HepG2 (cell line): ENCODE results near the gene TLR9. TPM values are rescaled to one million over a fixed set of nuclear protein-coding genes. Genes with fewer than 3 reads are reported as not detected.
A peak's percentile ranks its signal among the peaks of the same experiment; 100 is the strongest.

Source experiments
- CBX5 ChIP-seq: sonication (generic); formaldehyde crosslinking; IDR thresholded peaks from 2 replicates; pipeline ENCODE4 v1.4.0; 2020; ENCODE audit warnings: missing genetic modification reagents, borderline replicate concordance
- KAT2B ChIP-seq: fragments of 150-350 bp; IDR thresholded peaks from 2 replicates; pipeline ENCODE4 v1.6.1; 2014; ENCODE audit warnings: low read depth, low read length, borderline replicate concordance
- KDM4B ChIP-seq: sonication (generic); formaldehyde crosslinking; IDR thresholded peaks from 2 replicates; pipeline ENCODE4 v1.4.0; 2020; ENCODE audit warnings: missing genetic modification reagents
- KDM6A ChIP-seq: IDR thresholded peaks from 2 replicates; pipeline ENCODE4 v1.6.1; 2016; ENCODE audit warnings: low read depth
- MAZ ChIP-seq, 2 experiments: sonication (generic) in 1 of 2; formaldehyde crosslinking in 1 of 2; IDR thresholded peaks; 2 replicates each; pipeline versions ENCODE4 v1.5.0 to v1.6.1; 2012 to 2020; ENCODE audit warnings: low read depth in 2 of 2, mild to moderate bottlenecking in 2 of 2, borderline replicate concordance in 1 of 2, improper control_type of control experiment in 1 of 2, low read length in 1 of 2, missing genetic modification reagents in 1 of 2, moderate library complexity in 1 of 2
- NCOA5 ChIP-seq: sonication (generic); formaldehyde crosslinking; IDR thresholded peaks from 2 replicates; pipeline ENCODE4 v1.4.0; 2020; ENCODE audit warnings: missing genetic modification reagents
- PCBP2 ChIP-seq: fragments of 200-400 bp; formaldehyde crosslinking; optimal IDR thresholded peaks from 2 replicates; pipeline ENCODE3; 2018; ENCODE audit warnings: low read length, low read depth; ENCODE audit not compliant: poor library complexity, severe bottlenecking
- POLR2G ChIP-seq: fragments of 200-400 bp; formaldehyde crosslinking; IDR thresholded peaks from 2 replicates; pipeline ENCODE4 v1.6.1; 2018; ENCODE audit warnings: mild to moderate bottlenecking, low read depth, low read length, moderate library complexity
- RFX3 ChIP-seq: IDR thresholded peaks from 2 replicates; pipeline ENCODE4 v1.6.1; 2016; ENCODE audit warnings: missing biosample characterization, missing genetic modification reagents
- SMAD3 ChIP-seq: sonication (generic); formaldehyde crosslinking; IDR thresholded peaks from 2 replicates; pipeline ENCODE4 v1.4.0; 2020; ENCODE audit warnings: missing genetic modification reagents
- ZC3H13 ChIP-seq: sonication (generic); formaldehyde crosslinking; IDR thresholded peaks from 2 replicates; pipeline ENCODE4 v1.8.1; 2023; ENCODE audit warnings: mild to moderate bottlenecking, missing genetic modification reagents, moderate library complexity
- ZFX ChIP-seq: sonication (generic); formaldehyde crosslinking; IDR thresholded peaks from 2 replicates; pipeline ENCODE4 v1.4.0; 2020; ENCODE audit warnings: mild to moderate bottlenecking, low read depth, missing genetic modification reagents, moderate library complexity
- ZNF367 ChIP-seq: sonication (generic); formaldehyde crosslinking; IDR thresholded peaks from 2 replicates; pipeline ENCODE4 v1.4.0; 2020; ENCODE audit warnings: missing genetic modification reagents, borderline replicate concordance
- ZNF501 ChIP-seq: sonication (generic); formaldehyde crosslinking; IDR thresholded peaks from 2 replicates; pipeline ENCODE4 v1.5.1; 2020; ENCODE audit warnings: mild to moderate bottlenecking, moderate library complexity, missing genetic modification reagents
- ZNF724P ChIP-seq: sonication (generic); formaldehyde crosslinking; IDR thresholded peaks from 2 replicates; pipeline ENCODE4 v1.8.0; 2022; ENCODE audit warnings: missing genetic modification reagents, borderline replicate concordance
- ZNF891 ChIP-seq: sonication (generic); formaldehyde crosslinking; IDR thresholded peaks from 2 replicates; pipeline ENCODE4 v1.5.0; 2020; ENCODE audit warnings: mild to moderate bottlenecking, missing genetic modification reagents
- polyA plus RNA-seq, 8 experiments: library from polyadenylated mRNA; depleted of rRNA in 3 of 8; stranded (reverse) in 7 of 8; unstranded in 1 of 8; fragments of >200 nt; fragmentation: Illumina TruSeq in 4 of 8; extraction: Trizol in 4 of 8; gene quantifications; 2 replicates each; pipeline versions ENCODE4 v1.2.1 to v1.2.3, GENCODE V29; 2011 to 2016; ENCODE audit warnings: low read depth in 4 of 8, missing spikeins in 1 of 8, mixed read lengths in 1 of 8; ENCODE audit not compliant: insufficient read depth in 1 of 8
- total RNA-seq, 5 experiments: library from RNA; depleted of rRNA; stranded (reverse); fragments of >200 nt; fragmentation: Illumina TruSeq; extraction: Trizol; gene quantifications; 2 replicates each; pipeline ENCODE4 v1.2.3, GENCODE V29; 2016; ENCODE audit warnings: low read depth in 1 of 5
- TF ChIP-seq, protein P1 (sequence below): IDR thresholded peaks from 2 replicates; pipeline ENCODE4 v1.6.1; 2016; ENCODE audit warnings: missing compliant biosample characterization, missing genetic modification reagents, borderline replicate concordance
- TF ChIP-seq, protein P2 (sequence below): sonication (generic); formaldehyde crosslinking; IDR thresholded peaks from 2 replicates; pipeline ENCODE4 v1.8.0; 2022; ENCODE audit warnings: mild to moderate bottlenecking, missing genetic modification reagents, moderate library complexity
- TF ChIP-seq, protein P3 (sequence below): IDR thresholded peaks from 2 replicates; pipeline ENCODE4 v1.6.1; 2016; ENCODE audit warnings: mild to moderate bottlenecking, missing biosample characterization, missing genetic modification reagents
- TF ChIP-seq, protein P4 (sequence below): sonication (generic); formaldehyde crosslinking; IDR thresholded peaks from 2 replicates; pipeline ENCODE4 v1.5.0; 2020; ENCODE audit warnings: missing genetic modification reagents
- TF ChIP-seq, protein P5 (sequence below): sonication (generic); formaldehyde crosslinking; IDR thresholded peaks from 2 replicates; pipeline ENCODE4 v1.5.1; 2020; ENCODE audit warnings: mild to moderate bottlenecking, moderate library complexity, missing genetic modification reagents
- TF ChIP-seq, protein P6 (sequence below): sonication (generic); formaldehyde crosslinking; IDR thresholded peaks from 2 replicates; pipeline ENCODE4 v1.8.1; 2023; ENCODE audit warnings: mild to moderate bottlenecking, moderate library complexity, missing genetic modification reagents

The TLR9 gene
- total and polyA plus RNA-seq, 2 of the 13 experiments (the other 11 are each of a cell fraction or from before 2014, with no cell fraction given), result not detected

DNA sequence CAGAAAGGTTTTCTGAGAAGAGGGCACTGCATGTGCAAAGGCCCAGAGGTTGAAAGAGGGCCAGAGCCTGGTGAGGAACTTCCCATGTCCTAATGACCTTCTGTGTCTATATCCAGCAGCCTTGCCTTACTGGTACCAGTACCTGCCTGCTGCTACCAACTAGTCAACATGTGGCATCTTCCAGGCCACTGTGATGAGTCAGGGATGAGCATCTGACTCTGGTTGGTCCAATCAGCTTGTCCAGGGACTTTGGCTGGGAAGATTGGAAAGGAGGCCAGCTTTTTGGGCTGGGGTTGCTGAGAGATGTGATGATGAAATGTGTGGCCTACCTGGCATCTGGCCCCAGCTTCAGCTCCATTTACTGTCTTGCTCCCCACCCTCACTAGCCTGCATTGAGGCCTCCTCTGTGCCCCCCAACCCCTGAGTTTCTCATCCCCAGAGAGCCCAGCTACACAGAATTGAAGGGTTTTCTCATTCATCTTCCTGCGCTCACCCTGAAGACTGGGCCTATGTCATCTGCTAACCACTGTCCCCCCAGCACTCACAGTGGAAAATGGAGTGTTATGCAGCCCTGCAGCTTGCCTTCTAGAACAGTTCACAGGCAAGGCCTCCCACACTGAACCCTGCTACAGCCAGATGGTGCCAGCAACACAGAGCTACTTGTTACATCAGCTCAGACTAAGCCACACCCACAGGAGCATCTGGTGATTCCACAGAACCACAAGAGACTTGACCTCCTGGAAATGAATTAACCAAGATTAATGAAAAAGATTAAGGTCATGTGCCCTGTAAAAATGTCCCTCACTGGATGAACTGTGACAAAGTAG lies 14.8 kb upstream of the TLR9 start (continued):
- TF ChIP-seq, protein P1, sequence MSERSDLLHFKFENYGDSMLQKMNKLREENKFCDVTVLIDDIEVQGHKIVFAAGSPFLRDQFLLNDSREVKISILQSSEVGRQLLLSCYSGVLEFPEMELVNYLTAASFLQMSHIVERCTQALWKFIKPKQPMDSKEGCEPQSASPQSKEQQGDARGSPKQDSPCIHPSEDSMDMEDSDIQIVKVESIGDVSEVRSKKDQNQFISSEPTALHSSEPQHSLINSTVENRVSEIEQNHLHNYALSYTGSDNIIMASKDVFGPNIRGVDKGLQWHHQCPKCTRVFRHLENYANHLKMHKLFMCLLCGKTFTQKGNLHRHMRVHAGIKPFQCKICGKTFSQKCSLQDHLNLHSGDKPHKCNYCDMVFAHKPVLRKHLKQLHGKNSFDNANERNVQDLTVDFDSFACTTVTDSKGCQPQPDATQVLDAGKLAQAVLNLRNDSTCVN (CRISPR knock-in tag), result no peak
- TF ChIP-seq ZNF891 (peak; percentile 44; the same call in 1 of the 2 replicates), CBX5 (CRISPR knock-in tag) (no peak), KAT2B (no peak), MAZ (IDR thresholded peaks at IDR 0.05; ENCODE audit: borderline replicate concordance, low read depth, low read length) (no peak), MAZ (CRISPR knock-in tag; IDR thresholded peaks at IDR 0.05; ENCODE audit: low read depth) (0 out of 2 replicates have a peak, but pooled peaks have one; percentile 26), SMAD3 (CRISPR knock-in tag) (0 out of 2 replicates have a peak, but pooled peaks have one; percentile 0), ZNF367 (no peak), PCBP2 (no peak), NCOA5 (no peak), KDM4B (peak; percentile 25; the same call in 1 of the 2 replicates), POLR2G (0 out of 2 replicates have a peak, but pooled peaks have one; percentile 34), ZC3H13 (CRISPR knock-in tag) (0 out of 2 replicates have a peak, but pooled peaks have one; percentile 33), ZNF501 (CRISPR knock-in tag) (peak; percentile 44; the same call in 1 of the 2 replicates), KDM6A (CRISPR knock-in tag) (no peak), ZFX (CRISPR knock-in tag) (peak; percentile 34; the same call in 1 of the 2 replicates), ZNF724P (CRISPR knock-in tag) (no peak), RFX3 (CRISPR knock-in tag) (no peak)
- TF ChIP-seq, protein P2, sequence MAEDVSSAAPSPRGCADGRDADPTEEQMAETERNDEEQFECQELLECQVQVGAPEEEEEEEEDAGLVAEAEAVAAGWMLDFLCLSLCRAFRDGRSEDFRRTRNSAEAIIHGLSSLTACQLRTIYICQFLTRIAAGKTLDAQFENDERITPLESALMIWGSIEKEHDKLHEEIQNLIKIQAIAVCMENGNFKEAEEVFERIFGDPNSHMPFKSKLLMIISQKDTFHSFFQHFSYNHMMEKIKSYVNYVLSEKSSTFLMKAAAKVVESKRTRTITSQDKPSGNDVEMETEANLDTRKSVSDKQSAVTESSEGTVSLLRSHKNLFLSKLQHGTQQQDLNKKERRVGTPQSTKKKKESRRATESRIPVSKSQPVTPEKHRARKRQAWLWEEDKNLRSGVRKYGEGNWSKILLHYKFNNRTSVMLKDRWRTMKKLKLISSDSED (CRISPR knock-in tag), result no peak
- TF ChIP-seq, protein P3, sequence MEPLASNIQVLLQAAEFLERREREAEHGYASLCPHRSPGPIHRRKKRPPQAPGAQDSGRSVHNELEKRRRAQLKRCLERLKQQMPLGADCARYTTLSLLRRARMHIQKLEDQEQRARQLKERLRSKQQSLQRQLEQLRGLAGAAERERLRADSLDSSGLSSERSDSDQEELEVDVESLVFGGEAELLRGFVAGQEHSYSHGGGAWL (CRISPR knock-in tag), result 0 out of 2 replicates have a peak, but pooled peaks have one; percentile 24
- TF ChIP-seq, protein P4, sequence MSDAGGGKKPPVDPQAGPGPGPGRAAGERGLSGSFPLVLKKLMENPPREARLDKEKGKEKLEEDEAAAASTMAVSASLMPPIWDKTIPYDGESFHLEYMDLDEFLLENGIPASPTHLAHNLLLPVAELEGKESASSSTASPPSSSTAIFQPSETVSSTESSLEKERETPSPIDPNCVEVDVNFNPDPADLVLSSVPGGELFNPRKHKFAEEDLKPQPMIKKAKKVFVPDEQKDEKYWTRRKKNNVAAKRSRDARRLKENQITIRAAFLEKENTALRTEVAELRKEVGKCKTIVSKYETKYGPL (CRISPR knock-in tag), result no peak
- TF ChIP-seq, protein P5, sequence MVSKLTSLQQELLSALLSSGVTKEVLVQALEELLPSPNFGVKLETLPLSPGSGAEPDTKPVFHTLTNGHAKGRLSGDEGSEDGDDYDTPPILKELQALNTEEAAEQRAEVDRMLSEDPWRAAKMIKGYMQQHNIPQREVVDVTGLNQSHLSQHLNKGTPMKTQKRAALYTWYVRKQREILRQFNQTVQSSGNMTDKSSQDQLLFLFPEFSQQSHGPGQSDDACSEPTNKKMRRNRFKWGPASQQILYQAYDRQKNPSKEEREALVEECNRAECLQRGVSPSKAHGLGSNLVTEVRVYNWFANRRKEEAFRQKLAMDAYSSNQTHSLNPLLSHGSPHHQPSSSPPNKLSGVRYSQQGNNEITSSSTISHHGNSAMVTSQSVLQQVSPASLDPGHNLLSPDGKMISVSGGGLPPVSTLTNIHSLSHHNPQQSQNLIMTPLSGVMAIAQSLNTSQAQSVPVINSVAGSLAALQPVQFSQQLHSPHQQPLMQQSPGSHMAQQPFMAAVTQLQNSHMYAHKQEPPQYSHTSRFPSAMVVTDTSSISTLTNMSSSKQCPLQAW (CRISPR knock-in tag), result peak; percentile 58; the same call in 1 of the 2 replicates
- TF ChIP-seq, protein P6, sequence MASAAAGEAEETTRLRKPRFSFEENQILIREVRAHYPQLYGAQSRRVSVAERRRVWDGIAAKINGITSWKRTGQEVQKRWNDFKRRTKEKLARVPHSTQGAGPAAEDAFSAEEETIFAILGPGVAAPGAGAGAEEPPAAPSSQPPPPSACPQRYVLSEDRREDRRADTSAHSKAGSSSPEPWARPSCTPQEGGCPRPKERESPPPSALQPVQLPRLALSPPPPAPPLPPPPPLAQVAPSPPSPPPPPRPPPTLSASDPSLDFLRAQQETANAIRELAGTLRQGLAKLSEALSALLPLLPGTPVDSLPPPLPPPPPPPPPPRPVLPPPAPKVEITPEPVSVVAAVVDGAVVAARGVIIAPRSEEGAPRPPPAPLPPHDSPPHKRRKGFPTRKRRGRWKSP (CRISPR knock-in tag), result peak; percentile 47; the same call in 1 of the 2 replicates
